Jurkat, Clone E6-1 (cell line): ENCODE results near the gene CACNA1A.

Experiments
- DNase-seq: peaks from one replicate; pipeline ENCODE4 v3.0.0-alpha.2; 2011; ENCODE audit warnings: low read depth, low spot score
- H3K4me3 ChIP-seq: 2 replicates; pipeline ENCODE4 v1.5.1; 2011; ENCODE audit warnings: mild to moderate bottlenecking, low read length, control low read depth, moderate library complexity

The CACNA1A gene

DNA sequence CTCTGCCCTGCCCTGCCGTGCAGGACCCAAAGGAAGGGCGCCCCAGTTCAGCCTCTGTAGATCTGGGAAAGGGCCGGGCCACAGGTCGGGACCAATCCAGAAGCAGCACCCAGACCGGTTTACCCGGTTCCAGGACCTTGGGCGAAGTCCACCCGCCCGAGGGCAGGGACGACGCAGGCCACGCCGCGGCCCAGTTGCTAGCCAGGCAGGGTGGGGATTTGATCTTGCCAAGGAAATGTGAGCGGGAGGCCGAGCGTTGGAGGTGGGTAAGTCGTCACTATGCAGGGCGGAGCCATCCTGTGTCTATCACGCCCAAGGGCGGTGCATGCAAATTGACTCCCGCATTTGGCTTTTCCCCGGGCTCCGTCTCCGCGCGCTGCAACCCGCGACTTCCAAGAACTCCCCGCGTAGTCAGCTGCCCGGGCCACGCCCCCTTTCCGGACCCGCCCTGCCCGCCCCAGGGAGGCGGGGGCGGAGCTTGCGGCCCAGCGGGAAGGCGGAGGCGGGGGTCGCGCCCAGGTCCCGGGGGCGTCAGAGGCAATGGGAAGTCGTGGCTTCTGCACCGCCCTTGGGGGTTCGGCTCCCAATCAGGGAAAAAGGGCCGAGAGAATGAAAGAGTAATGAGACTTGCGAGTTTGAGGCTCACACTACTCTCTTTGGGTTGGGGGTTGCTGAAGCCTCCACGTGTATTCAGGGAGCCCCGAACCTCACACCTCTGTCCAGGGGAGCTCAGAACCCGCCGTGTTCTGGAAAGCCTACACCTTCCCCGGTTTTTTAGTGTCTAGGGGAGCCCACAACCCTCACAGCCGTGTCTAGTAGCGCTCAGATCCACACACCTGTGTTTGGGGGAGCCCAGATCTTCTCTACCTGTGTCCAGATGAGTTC, 343.3 kb downstream of the CACNA1A start:
- DNase-seq: peak; percentile 97

DNA sequence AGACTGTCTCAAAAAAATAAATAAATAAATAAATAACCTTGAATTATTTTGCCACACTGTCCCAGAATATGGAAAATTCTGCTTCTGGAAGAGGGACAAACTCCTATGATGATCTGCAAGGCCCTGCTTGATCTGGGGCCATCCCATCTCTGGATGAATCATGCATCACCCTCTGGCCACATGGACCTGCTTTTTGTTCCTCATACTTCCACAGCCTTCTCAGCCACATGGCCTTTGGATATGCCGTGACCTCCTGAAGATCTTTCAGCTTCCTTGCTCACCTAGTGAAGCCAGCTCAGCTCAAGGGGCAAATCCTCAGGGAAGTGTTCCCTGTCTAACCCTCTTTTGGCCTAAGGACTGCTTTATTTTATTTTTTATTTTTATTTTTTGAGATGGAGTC, 345.7 kb downstream of the CACNA1A start:
- H3K4me3 ChIP-seq: no peak overlapping the region
- DNase-seq: no peak

More for the DNA sequence above, 343.3 kb downstream of the CACNA1A start:
- H3K4me3 ChIP-seq: peak overlapping the region; percentile 59

DNA sequence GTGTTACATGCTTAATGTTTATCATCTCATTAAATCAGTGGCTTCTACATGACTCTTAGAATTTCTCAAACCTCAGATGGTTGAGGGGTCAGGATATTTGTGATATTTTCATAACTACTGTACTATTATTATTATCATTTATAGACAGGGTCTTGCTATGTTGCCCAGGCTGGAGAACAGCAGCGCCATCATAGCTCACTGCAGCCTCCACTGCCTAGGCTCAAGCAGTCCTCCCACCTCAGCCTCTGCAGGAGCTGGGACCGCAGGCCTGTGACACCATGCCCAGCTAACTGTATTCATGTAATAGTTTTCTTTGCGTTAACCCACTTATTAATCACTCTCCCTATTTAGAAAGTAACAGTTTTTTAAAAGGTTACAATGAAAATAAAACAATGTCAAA, 346.6 kb downstream of the CACNA1A start:
- no peak overlapping the region for H3K4me3 ChIP-seq
- DNase-seq: no peak
